PFSK-1 (cell line): ENCODE results near the gene FOLR2.

Experiments
- POLR2AphosphoS5 ChIP-seq: IDR thresholded peaks from 2 replicates; pipeline ENCODE4 v1.6.1; 2012; ENCODE audit warnings: low read depth, mild to moderate bottlenecking, control low read depth, low read length, moderate library complexity
- SIN3A ChIP-seq: IDR thresholded peaks from 2 replicates; pipeline ENCODE4 v1.6.1; 2012; ENCODE audit warnings: mild to moderate bottlenecking, low read length, moderate library complexity, borderline replicate concordance; ENCODE audit not compliant: insufficient read depth
- TAF1 ChIP-seq: IDR thresholded peaks from 2 replicates; pipeline ENCODE4 v1.6.1; 2012; ENCODE audit warnings: low read length, control low read depth, borderline replicate concordance; ENCODE audit not compliant: insufficient read depth
- TF ChIP-seq, protein P1 (sequence below), 2 experiments: IDR thresholded peaks; 2 replicates each; pipeline versions ENCODE4 v1.6.1 to v1.8.0; 2011 to 2012; ENCODE audit warnings: low read depth in 2 of 2, low read length in 2 of 2, control low read depth in 1 of 2, inconsistent platforms in 1 of 2, mild to moderate bottlenecking in 1 of 2, moderate library complexity in 1 of 2; ENCODE audit not compliant: insufficient read depth in 1 of 2

DNA sequence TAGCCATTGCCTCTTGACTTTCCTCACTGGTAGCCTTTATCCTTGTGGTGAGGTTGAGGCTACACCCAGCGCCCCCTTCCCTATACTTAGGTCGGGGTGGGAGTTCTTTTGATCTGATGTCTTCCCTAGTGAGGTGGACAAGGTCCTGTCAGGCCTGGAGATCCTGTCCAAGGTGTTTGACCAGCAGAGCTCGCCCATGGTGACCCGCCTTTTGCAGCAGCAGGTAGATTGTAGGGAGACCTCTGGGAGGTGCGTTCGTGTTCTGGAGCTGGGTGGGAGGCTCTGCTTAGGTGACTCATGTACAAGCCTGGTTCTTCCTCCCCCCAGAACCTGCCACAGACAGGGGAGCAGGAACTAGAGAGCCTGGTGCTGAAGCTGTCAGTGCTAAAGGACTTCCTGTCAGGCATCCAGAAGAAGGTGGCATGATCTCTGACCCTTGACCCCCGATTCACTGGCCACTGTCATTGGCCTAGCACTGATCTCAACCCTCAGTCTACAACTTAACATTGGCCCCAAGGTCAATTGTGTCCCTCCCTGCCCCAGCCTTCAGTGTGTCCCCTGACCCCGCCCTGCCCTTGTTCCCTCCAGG lies 12.8 kb downstream of the FOLR2 start:
- TF ChIP-seq TAF1 (no peak), POLR2AphosphoS5 (no peak), SIN3A (no peak)
- TF ChIP-seq, protein P1, sequence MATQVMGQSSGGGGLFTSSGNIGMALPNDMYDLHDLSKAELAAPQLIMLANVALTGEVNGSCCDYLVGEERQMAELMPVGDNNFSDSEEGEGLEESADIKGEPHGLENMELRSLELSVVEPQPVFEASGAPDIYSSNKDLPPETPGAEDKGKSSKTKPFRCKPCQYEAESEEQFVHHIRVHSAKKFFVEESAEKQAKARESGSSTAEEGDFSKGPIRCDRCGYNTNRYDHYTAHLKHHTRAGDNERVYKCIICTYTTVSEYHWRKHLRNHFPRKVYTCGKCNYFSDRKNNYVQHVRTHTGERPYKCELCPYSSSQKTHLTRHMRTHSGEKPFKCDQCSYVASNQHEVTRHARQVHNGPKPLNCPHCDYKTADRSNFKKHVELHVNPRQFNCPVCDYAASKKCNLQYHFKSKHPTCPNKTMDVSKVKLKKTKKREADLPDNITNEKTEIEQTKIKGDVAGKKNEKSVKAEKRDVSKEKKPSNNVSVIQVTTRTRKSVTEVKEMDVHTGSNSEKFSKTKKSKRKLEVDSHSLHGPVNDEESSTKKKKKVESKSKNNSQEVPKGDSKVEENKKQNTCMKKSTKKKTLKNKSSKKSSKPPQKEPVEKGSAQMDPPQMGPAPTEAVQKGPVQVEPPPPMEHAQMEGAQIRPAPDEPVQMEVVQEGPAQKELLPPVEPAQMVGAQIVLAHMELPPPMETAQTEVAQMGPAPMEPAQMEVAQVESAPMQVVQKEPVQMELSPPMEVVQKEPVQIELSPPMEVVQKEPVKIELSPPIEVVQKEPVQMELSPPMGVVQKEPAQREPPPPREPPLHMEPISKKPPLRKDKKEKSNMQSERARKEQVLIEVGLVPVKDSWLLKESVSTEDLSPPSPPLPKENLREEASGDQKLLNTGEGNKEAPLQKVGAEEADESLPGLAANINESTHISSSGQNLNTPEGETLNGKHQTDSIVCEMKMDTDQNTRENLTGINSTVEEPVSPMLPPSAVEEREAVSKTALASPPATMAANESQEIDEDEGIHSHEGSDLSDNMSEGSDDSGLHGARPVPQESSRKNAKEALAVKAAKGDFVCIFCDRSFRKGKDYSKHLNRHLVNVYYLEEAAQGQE (IDR thresholded peaks at IDR 0.05; ENCODE audit: insufficient read depth in 1 of 2, low read depth in 2 of 2, low read length in 2 of 2), result no peak
